Endothelial cell of umbilical vein (primary cell): ENCODE results near the gene SCGB1A1. TPM values are rescaled to one million over a fixed set of nuclear protein-coding genes. Genes with fewer than 3 reads are reported as not detected.

Experiments
- BruUV-seq: library from RNA; stranded (reverse); fragments of 400-500 nt; replicated peaks from 2 replicates; lab custom pipeline; 2021; lab: Mats Ljungman, UMichigan
- CTCF ChIA-PET: fragments of 300-600, 350-600 bp; sonication (Branson Sonifier 250); formaldehyde crosslinking; loops from one replicate; lab custom pipeline; 2021; ENCODE audit warnings: antibody characterized with exemption, inconsistent platforms; lab: Charles Lee
- POLR2A ChIA-PET: fragments of 300-600, 350-600 bp; sonication (Branson Sonifier 250); formaldehyde crosslinking; loops from one replicate; lab custom pipeline; 2021; ENCODE audit warnings: antibody characterized with exemption, inconsistent platforms; lab: Charles Lee
- DNase-seq: peaks from one replicate; pipeline ENCODE4 v3.0.0-alpha.2; 2011; ENCODE audit warnings: low read depth, low spot score
- FAIRE-seq: peaks from 2 replicates; lab custom pipeline; 2011; peaks lifted over from hg19 to GRCh38; lab: Jason Lieb, UNC
- H2AFZ ChIP-seq: 2 replicates; pipeline ENCODE4 v1.6.0; 2012; ENCODE audit warnings: low read depth, low read length, control low read depth, inconsistent platforms
- H3K27ac ChIP-seq: 2 replicates; pipeline ENCODE4 v1.5.1; 2011; ENCODE audit warnings: low read depth, mild to moderate bottlenecking, control low read depth, low read length, moderate library complexity; ENCODE audit not compliant: insufficient read depth
- H3K27me3 ChIP-seq, 2 experiments: 2 replicates each; pipeline versions ENCODE4 v1.6.0 to v1.6.1; 2011; ENCODE audit warnings: low read length in 2 of 2, mixed read lengths in 1 of 2; ENCODE audit not compliant: control insufficient read depth in 2 of 2, insufficient read depth in 2 of 2
- H3K36me3 ChIP-seq, 2 experiments: 2 replicates in 1 of 2; 3 replicates in 1 of 2; pipeline ENCODE4 v1.5.1; 2011; ENCODE audit warnings: low read length in 2 of 2, mild to moderate bottlenecking in 1 of 2, moderate library complexity in 1 of 2; ENCODE audit not compliant: control insufficient read depth in 2 of 2, insufficient read depth in 2 of 2; ENCODE audit errors: extremely low read depth in 1 of 2
- H3K4me1 ChIP-seq: 3 replicates; pipeline ENCODE4 v1.5.1; 2011; ENCODE audit warnings: mild to moderate bottlenecking, low read length; ENCODE audit not compliant: control insufficient read depth, insufficient read depth; ENCODE audit errors: extremely low read depth
- H3K4me2 ChIP-seq: 2 replicates; pipeline ENCODE4 v1.6.1; 2011; ENCODE audit warnings: low read length, control low read depth, mixed read lengths; ENCODE audit not compliant: insufficient read depth
- H3K4me3 ChIP-seq, 3 experiments: fragments of 200-600 bp in 1 of 3; sonication (generic), shearing (Covaris generic) in 1 of 3; replicated peaks in 1 of 3; 2 replicates each; pipeline ENCODE4 v1.5.1; 2011 to 2016; ENCODE audit warnings: control low read depth in 3 of 3, low read length in 3 of 3, mild to moderate bottlenecking in 2 of 3, inconsistent platforms in 1 of 3, low read depth in 1 of 3, moderate library complexity in 1 of 3; ENCODE audit not compliant: insufficient read depth in 1 of 3
- H3K79me2 ChIP-seq: 2 replicates; pipeline ENCODE4 v1.6.0; 2012; ENCODE audit warnings: low read length, inconsistent platforms; ENCODE audit not compliant: control insufficient read depth, insufficient read depth
- H3K9ac ChIP-seq: replicated peaks from 2 replicates; pipeline ENCODE3; 2011; ENCODE audit warnings: low read length, control low read depth; ENCODE audit not compliant: insufficient read depth; ENCODE audit errors: extremely low read depth
- H3K9me1 ChIP-seq: replicated peaks from 3 replicates; pipeline ENCODE4 v1.6.0; 2011; ENCODE audit warnings: mild to moderate bottlenecking, low read length; ENCODE audit not compliant: control insufficient read depth, insufficient read depth; ENCODE audit errors: extremely low read depth
- H3K9me3 ChIP-seq: replicated peaks from 2 replicates; pipeline ENCODE4 v1.5.1; 2012; ENCODE audit warnings: low read length, inconsistent platforms; ENCODE audit not compliant: control insufficient read depth, insufficient read depth
- H4K20me1 ChIP-seq: replicated peaks from 2 replicates; pipeline ENCODE3; 2011; ENCODE audit warnings: mild to moderate bottlenecking, low read length; ENCODE audit not compliant: control insufficient read depth, insufficient read depth; ENCODE audit errors: extremely low read depth
- EZH2 ChIP-seq: IDR thresholded peaks from 2 replicates; pipeline ENCODE4 v1.6.1; 2012; ENCODE audit warnings: borderline replicate concordance, low read depth, mild to moderate bottlenecking, moderate library complexity, low read length, inconsistent platforms; ENCODE audit not compliant: severe bottlenecking
- FOS ChIP-seq: IDR thresholded peaks from 2 replicates; pipeline ENCODE4 v1.6.1; 2011; ENCODE audit warnings: mild to moderate bottlenecking, low read length, moderate library complexity, borderline replicate concordance; ENCODE audit not compliant: insufficient read depth
- GATA2 ChIP-seq: IDR thresholded peaks from 2 replicates; pipeline ENCODE4 v1.7.0; 2011; ENCODE audit warnings: low read depth, mild to moderate bottlenecking, moderate library complexity, mixed read lengths, low read length; ENCODE audit not compliant: insufficient read length, insufficient read depth
- JUN ChIP-seq: IDR thresholded peaks from 2 replicates; pipeline ENCODE4 v1.6.1; 2011; ENCODE audit warnings: borderline replicate concordance, low read depth; ENCODE audit not compliant: insufficient read length, insufficient read depth
- MYC ChIP-seq: IDR thresholded peaks from one replicate; pipeline ENCODE4 v1.6.1; 2011; ENCODE audit warnings: mild to moderate bottlenecking, low read depth, low read length
- POLR2AphosphoS5 ChIP-seq: IDR thresholded peaks from 2 replicates; pipeline ENCODE4 v1.6.1; 2012; ENCODE audit warnings: low read depth, mild to moderate bottlenecking, control low read depth, low read length, moderate library complexity; ENCODE audit not compliant: insufficient read depth
- dilution Hi-C: fragments of 300-500 bp; cut with MboI; formaldehyde crosslinking; loops from one replicate; pipeline ENCODE4 v1.15.0; 2019; ENCODE audit warnings: low sequenced_read_pairs; ENCODE audit not compliant: extremely low pct_ligation_motif_present
- intact Hi-C: fragments of 100-400 bp; cut with micrococcal nuclease; formaldehyde crosslinking; loops from one replicate; pipeline ENCODE4 v1.10.0; 2022
- polyA plus RNA-seq, 4 experiments: library from polyadenylated mRNA; depleted of rRNA in 3 of 4; stranded (reverse) in 3 of 4; unstranded in 1 of 4; fragments of >200 nt; gene quantifications; 2 replicates each; pipeline versions ENCODE4 v1.2.1 to v1.2.3, GENCODE V29; 2011 to 2012; ENCODE audit warnings: missing spikeins in 1 of 4
- total RNA-seq: library from RNA; stranded (reverse); gene quantifications from 2 replicates; pipeline ENCODE4 v1.2.3, GENCODE V29; 2021
- TF ChIP-seq, protein P1 (sequence below), 2 donors: IDR thresholded peaks; 1 replicate in 1 of 2; 2 replicates in 1 of 2; pipeline ENCODE4 v1.5.1; 2011; ENCODE audit warnings: low read length in 2 of 2, mild to moderate bottlenecking in 2 of 2, moderate library complexity in 2 of 2, control low read depth in 1 of 2, inconsistent platforms in 1 of 2, low read depth in 1 of 2; ENCODE audit not compliant: insufficient read depth in 1 of 2; ENCODE audit errors: extremely low read depth in 1 of 2
- TF ChIP-seq, protein P2 (sequence below): IDR thresholded peaks from 2 replicates; pipeline ENCODE4 v1.6.1; 2011; ENCODE audit not compliant: insufficient read depth, insufficient read length

Gene SCGB1A1
- total and polyA plus RNA-seq, 2 donors (not counting 3 experiments of a cell fraction or from before 2014, with no cell fraction given), result not detected

DNA sequence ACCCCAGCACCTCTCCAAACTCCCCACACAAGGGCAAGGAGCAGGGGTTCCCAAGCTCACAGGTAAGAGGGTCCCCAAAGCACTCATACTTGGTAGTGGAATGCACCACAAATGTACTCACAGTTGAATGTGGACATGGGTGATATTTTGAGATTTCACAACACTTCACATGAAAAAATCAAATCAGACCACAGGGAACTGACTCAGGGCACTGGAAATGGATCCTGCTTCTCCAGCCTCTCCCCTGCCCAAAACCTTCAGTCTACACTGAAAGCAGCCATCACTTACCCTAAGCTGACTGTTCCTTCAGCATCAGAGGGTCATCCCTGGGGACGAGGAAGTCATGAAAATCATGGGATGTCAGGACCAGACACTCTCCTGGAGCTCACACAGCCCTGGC lies 40.2 kb downstream of the SCGB1A1 start:
- TF ChIP-seq, protein P1, sequence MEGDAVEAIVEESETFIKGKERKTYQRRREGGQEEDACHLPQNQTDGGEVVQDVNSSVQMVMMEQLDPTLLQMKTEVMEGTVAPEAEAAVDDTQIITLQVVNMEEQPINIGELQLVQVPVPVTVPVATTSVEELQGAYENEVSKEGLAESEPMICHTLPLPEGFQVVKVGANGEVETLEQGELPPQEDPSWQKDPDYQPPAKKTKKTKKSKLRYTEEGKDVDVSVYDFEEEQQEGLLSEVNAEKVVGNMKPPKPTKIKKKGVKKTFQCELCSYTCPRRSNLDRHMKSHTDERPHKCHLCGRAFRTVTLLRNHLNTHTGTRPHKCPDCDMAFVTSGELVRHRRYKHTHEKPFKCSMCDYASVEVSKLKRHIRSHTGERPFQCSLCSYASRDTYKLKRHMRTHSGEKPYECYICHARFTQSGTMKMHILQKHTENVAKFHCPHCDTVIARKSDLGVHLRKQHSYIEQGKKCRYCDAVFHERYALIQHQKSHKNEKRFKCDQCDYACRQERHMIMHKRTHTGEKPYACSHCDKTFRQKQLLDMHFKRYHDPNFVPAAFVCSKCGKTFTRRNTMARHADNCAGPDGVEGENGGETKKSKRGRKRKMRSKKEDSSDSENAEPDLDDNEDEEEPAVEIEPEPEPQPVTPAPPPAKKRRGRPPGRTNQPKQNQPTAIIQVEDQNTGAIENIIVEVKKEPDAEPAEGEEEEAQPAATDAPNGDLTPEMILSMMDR (IDR thresholded peaks at IDR 0.05; ENCODE audit: extremely low read depth in 1 of 2, insufficient read depth in 1 of 2, low read depth in 1 of 2, low read length in 2 of 2), result no peak
- TF ChIP-seq, protein P2, sequence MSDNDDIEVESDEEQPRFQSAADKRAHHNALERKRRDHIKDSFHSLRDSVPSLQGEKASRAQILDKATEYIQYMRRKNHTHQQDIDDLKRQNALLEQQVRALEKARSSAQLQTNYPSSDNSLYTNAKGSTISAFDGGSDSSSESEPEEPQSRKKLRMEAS, result no peak
- TF ChIP-seq GATA2 (no peak), JUN (no peak), MYC (no peak), POLR2AphosphoS5 (no peak), EZH2 (no peak), FOS (no peak)
- no peaks in the 10 kb centered on the region for H3K36me3 ChIP-seq
- POLR2A ChIA-PET, result no interaction called here
- no peaks in the 10 kb centered on the region for H3K79me2 ChIP-seq
- H3K27me3 ChIP-seq, result no peaks in the 10 kb centered on the region
- dilution Hi-C loops, result no loop called here
- H3K9me3 ChIP-seq, result no peaks in the 10 kb centered on the region
- H2AFZ ChIP-seq, result no peak overlapping the region
- H3K27ac ChIP-seq, result no peak overlapping the region
- no peak overlapping the region for H3K9ac ChIP-seq
- no peaks in the 10 kb centered on the region for H4K20me1 ChIP-seq
- H3K4me1 ChIP-seq, result no peaks in the 10 kb centered on the region
- DNase-seq (no peak), FAIRE-seq (no peak)
- no TSS peak for BruUV-seq
- no peaks in the 10 kb centered on the region for H3K9me1 ChIP-seq
- H3K4me2 ChIP-seq, result no peak overlapping the region
- no peak overlapping the region for H3K4me3 ChIP-seq
- CTCF ChIA-PET, result interaction anchor here (0.5 to 1.6 kb wide), 3 partner anchors 21 to 34 kb away, joined by 3 to 13 read pairs (median 3); no protein-coding TSS in a partner anchor
- intact Hi-C loops, result no loop called here
